ENCODE data around the gene UNC50. TPM values are rescaled to one million over a fixed set of nuclear protein-coding genes. Genes with fewer than 3 reads are reported as not detected.

UNC50 gene
- total RNA-seq, 2 donors from 2014 or later, result 30.9 to 53.7 TPM

- Histone ChIP-seq H3K4me3 (no peak overlapping the region), H3K36me3 (replicated peaks in 1 of 2; ENCODE audit: insufficient read depth in 1 of 2, low read depth in 2 of 2) (no peaks in the 10 kb centered on the region), H3K27ac (no peak overlapping the region), H3K9me3 (no peaks in the 10 kb centered on the region), H3K27me3 (no peaks in the 10 kb centered on the region), H3K4me1 (no peaks in the 10 kb centered on the region)
- TF ChIP-seq POLR2A (IDR thresholded peaks at IDR 0.05), result no peak
- no peak for TF ChIP-seq CTCF (IDR thresholded peaks at IDR 0.05)
- no peak for ATAC-seq
- intact Hi-C loops (cut with DNase I), result no loop called here
- WGBS, 2 donors, result 89 to 93% methylated on average over 9 of the region's 9 CpGs
- DNase-seq, result no peak
Observed at GRCh38 chr2:98565286-98565860, 43.0 kb upstream of the UNC50 start.

GRCh38 chr2:98565941-98566340, 42.4 kb upstream of the UNC50 start:
- no peaks in the 10 kb centered on the region for H3K9me3 ChIP-seq
- intact Hi-C loops (cut with DNase I), result no loop called here
- 93 to 96% methylated on average over 11 to 19 of the region's 19 CpGs for WGBS, 2 donors

GRCh38 chr2:98568161-98568956, 40.0 kb upstream of the UNC50 start:
- TF ChIP-seq POLR2A (IDR thresholded peaks at IDR 0.05) (no peak), CTCF (IDR thresholded peaks at IDR 0.05) (no peak)

More at GRCh38 chr2:98565941-98566340, 42.4 kb upstream of the UNC50 start:
- H3K27me3 ChIP-seq, result no peaks in the 10 kb centered on the region
- H3K36me3 ChIP-seq (replicated peaks in 1 of 2; ENCODE audit: insufficient read depth in 1 of 2, low read depth in 2 of 2), result no peaks in the 10 kb centered on the region
- no peaks in the 10 kb centered on the region for H3K4me1 ChIP-seq
- no peak for DNase-seq
- H3K4me3 ChIP-seq, result no peak overlapping the region
- TF ChIP-seq POLR2A (IDR thresholded peaks at IDR 0.05) (no peak), CTCF (IDR thresholded peaks at IDR 0.05) (no peak)
- H3K27ac ChIP-seq, result no peak overlapping the region
- ATAC-seq, result no peak

GRCh38 chr2:98569197-98569793, 39.1 kb upstream of the UNC50 start:
- Histone ChIP-seq H3K4me3 (no peak overlapping the region), H3K9me3 (no peaks in the 10 kb centered on the region), H3K36me3 (replicated peaks in 1 of 2; ENCODE audit: insufficient read depth in 1 of 2, low read depth in 2 of 2) (no peaks in the 10 kb centered on the region), H3K4me1 (no peaks in the 10 kb centered on the region), H3K27me3 (no peaks in the 10 kb centered on the region), H3K27ac (no peak overlapping the region)
- DNase-seq, result peak; percentile 30 to 61 (median 40)
- intact Hi-C loops (cut with DNase I), result no loop called here
- peak; percentile 48 to 86 (median 59) for TF ChIP-seq CTCF (IDR thresholded peaks at IDR 0.05)
- TF ChIP-seq POLR2A (IDR thresholded peaks at IDR 0.05), result no peak
- 64 to 68% methylated on average over 14 to 19 of the region's 19 CpGs for WGBS, 2 donors
- ATAC-seq, result peak; percentile 33

More at GRCh38 chr2:98568161-98568956, 40.0 kb upstream of the UNC50 start:
- Histone ChIP-seq H3K4me3 (no peak overlapping the region), H3K36me3 (replicated peaks in 1 of 2; ENCODE audit: insufficient read depth in 1 of 2, low read depth in 2 of 2) (no peaks in the 10 kb centered on the region), H3K4me1 (no peaks in the 10 kb centered on the region), H3K9me3 (no peaks in the 10 kb centered on the region), H3K27ac (no peak overlapping the region), H3K27me3 (no peaks in the 10 kb centered on the region)
- DNase-seq, result no peak
- 91 to 92% methylated on average over 11 of the region's 11 CpGs for WGBS, 2 donors
- intact Hi-C loops (cut with DNase I), result no loop called here
- ATAC-seq, result no peak

Measured in body of pancreas (tissue), 4 donors.